ENCODE measurements around the gene CLK2.
"Not testable (repeated sequence)": the region's sequence is repeated elsewhere in the genome, so short reads cannot be mapped to it uniquely, and the experiment has no call there.

The CLK2 gene

GRCh38 chr1:155242805-155243358 lies 30.4 kb downstream of the CLK2 start:
- no peak for DNase-seq (ENCODE audit: low read depth, low spot score)

DNA sequence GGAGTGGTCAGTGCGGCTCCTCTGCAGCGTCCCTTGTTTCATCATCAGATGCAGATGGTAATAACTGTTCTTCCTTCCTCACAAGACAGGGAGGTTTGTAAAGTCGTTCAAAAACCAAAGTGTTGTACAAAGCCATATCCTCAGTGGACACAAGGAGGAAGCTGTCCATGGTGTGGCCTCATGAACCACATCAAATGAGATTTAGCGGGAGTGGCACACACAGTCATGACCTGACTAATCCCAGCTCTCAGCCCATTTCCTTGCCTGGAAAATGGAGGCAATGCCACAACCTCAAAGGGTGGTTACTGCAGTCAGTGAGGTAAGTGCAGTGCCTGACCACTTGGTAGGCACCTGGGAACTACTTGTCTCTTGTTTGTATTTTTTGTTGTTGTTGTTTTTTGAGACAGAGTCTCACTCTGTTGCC lies 31.5 kb downstream of the CLK2 start:
- DNase-seq (ENCODE audit: low read depth, low spot score), result no peak

- DNase-seq (ENCODE audit: low read depth, low spot score), result no peak
These were observed 32.1 kb downstream of the CLK2 start for GRCh38 chr1:155241069-155241679.

- no peak for DNase-seq (ENCODE audit: low read depth, low spot score)
These were observed 36.9 kb downstream of the CLK2 start for GRCh38 chr1:155236451-155236850.

DNA sequence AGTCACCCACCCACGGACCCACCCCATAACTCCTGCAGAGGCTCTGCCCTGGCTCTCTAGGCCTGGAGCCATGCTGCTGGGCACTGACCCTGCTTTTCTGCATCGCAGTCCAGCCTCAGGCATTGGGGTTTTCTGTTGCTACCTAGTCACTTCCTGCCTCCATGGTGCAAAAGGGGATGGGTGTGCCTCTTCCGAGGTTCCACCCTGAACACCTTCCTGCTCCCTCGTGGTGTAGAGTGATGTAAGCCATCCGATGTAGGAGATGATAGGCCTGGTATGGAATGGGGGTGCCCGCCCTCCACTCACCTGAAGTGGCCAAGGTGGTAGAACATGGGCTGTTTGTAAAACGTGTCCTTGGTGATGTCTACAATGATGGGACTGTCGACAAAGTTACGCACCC lies 37.9 kb downstream of the CLK2 start:
- DNase-seq (ENCODE audit: low read depth, low spot score), result not testable (repeated sequence)

DNA sequence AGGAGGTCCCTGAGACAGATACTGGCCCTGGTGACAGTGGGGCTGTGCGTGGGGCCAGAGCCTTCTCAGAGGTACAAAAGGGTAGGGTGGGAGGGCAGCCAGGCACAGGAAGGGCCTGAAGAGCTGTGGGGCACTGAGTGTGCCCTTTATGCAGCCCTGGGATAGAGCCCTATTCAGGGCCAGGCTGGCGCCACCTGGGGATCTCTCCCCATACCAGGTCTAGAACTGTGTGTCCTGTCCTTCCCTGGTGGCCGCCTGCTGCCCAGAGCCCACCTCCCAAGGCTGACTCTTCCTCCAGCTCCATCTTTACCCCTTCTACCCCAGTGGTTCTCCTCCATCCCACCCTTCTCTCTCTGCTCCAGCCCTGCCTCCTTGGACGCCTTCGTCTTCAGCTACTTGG lies 39.8 kb downstream of the CLK2 start:
- DNase-seq (ENCODE audit: low read depth, low spot score), result not testable (repeated sequence)

DNA sequence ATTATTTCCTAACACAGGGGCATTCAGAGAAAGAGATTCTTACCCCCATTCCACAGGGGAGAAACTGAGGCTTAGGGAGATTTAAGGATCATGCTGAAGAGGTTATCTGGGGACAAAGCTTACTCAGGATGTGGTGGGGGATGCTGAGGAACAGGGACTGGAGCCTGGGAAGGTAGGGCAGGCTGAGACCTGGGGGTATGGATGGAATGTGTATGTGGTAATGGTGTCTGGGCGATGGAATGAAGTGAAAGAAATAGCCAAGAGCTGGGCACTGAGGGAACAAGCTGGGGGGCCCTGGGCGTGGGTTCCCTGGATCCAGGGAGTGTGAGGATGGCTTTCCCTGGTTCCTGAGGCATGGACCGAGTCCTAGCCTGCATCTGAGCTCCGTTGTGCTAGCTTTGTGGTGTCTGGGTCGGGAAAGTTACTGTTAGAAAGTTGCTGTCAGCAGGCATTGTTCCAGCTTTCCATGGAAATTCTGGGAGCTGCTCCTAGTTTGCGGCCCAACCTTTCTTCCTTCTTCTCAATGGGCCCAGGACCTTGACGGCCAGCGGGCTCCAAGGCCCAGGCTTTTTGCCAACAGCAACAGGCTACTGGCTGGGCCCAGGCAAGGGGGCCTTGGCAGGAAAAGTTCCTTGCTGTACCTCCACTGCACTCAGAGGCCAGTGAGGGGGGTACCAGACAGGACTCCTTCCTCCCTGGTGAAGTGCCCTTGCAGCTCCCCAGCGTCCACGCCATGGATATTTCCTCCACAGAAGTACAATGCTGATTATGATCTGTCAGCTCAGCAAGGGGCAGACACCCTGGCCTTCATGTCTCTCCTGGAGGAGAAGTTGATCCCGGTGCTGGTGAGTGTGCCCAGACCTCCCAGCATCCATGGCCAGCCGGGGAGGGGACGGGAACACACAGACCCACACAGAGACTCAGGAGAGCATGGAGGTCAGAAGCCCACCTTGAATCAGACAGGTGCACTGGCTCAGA lies 41.0 kb downstream of the CLK2 start:
- not testable (repeated sequence) for DNase-seq (ENCODE audit: low read depth, low spot score)

GRCh38 chr1:155231302-155231701 lies 42.0 kb downstream of the CLK2 start:
- DNase-seq (ENCODE audit: low read depth, low spot score), result not testable (repeated sequence)

DNA sequence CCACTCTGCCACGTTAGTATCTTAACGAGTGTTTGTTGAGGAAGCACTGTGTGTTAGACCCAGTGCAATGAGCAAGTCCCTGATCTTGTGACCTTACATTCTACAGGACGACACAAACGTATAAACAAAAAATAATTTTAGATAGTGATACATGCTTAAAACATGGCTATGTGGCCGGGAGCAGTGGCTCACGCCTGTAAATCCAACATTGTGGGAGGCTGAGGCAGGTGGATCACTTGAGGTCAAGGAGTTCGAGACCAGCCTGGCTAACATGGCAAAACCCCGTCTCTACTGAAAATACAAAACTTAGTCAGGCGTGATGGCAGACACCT lies 45.2 kb downstream of the CLK2 start:
- no peak for DNase-seq (ENCODE audit: low read depth, low spot score)

DNA sequence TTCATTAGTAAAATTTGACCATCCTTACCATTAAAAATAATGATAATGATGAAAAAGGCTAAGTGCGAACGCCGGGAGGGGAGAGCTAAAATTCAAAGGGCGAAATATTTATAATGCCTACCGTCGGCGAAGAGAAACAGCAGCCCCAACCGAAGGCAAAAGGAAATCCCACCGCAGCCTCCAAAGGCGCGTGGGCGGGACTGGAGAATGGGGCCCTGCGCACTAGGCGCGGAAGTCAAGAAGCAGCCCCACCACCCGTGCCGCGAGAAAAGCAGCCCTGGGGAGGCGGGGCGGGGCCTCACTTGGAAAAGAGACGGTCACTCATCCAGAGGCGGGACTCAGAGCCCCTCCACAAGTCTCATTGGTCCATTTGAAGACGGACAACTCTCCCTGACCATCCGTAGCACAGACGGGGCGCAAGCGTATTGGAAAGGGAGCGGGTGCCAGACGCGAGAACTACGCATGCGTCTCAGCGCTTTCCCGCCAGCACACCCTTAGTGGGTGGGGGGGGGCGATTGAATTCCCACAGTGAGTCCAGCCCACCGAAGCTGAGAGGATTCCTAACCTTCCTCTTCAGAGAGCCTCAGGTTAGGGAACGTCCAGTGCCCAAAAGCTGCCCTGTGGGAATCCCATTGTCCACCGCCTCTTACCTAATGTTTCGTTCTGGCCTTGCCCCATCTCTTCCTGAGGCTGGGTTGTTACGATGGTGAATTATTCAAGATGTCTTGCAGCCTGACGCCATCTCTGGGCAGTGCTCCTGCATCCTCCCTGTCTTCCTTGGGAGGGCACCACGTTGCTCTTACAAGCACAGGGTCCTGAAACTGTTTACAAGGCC lies 45.8 kb downstream of the CLK2 start:
- DNase-seq (ENCODE audit: low read depth, low spot score), result peak; percentile 98

DNA sequence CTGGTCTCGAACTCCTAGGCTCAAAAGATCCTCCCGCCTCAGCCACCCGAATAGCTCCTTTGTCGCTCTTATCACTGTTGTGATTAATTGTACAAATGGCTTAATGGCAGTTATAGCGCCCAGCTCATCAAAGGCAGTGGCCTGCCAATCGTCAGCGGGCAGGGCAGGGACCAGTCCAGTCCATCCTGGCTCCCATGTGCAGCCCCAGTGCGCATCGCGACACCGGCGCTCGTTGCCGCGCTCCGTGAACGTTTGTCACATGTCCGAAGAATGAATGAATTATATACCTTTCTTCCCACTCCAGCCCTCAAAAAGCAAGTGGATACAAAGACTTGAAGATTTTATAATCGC lies 46.4 kb downstream of the CLK2 start:
- DNase-seq (ENCODE audit: low read depth, low spot score), result no peak

- DNase-seq (ENCODE audit: low read depth, low spot score), result peak; percentile 66
These were observed 47.0 kb downstream of the CLK2 start for GRCh38 chr1:155226188-155226909.

GRCh38 chr1:155225404-155225759 lies 47.9 kb downstream of the CLK2 start:
- not testable (repeated sequence) for DNase-seq (ENCODE audit: low read depth, low spot score)

GRCh38 chr1:155223047-155223446 lies 50.3 kb downstream of the CLK2 start:
- no peak for DNase-seq (ENCODE audit: low read depth, low spot score)

GRCh38 chr1:155220211-155220965 lies 52.9 kb downstream of the CLK2 start:
- not testable (repeated sequence) for DNase-seq (ENCODE audit: low read depth, low spot score)

GRCh38 chr1:155219592-155220031 lies 53.7 kb downstream of the CLK2 start:
- no peak for DNase-seq (ENCODE audit: low read depth, low spot score)

DNA sequence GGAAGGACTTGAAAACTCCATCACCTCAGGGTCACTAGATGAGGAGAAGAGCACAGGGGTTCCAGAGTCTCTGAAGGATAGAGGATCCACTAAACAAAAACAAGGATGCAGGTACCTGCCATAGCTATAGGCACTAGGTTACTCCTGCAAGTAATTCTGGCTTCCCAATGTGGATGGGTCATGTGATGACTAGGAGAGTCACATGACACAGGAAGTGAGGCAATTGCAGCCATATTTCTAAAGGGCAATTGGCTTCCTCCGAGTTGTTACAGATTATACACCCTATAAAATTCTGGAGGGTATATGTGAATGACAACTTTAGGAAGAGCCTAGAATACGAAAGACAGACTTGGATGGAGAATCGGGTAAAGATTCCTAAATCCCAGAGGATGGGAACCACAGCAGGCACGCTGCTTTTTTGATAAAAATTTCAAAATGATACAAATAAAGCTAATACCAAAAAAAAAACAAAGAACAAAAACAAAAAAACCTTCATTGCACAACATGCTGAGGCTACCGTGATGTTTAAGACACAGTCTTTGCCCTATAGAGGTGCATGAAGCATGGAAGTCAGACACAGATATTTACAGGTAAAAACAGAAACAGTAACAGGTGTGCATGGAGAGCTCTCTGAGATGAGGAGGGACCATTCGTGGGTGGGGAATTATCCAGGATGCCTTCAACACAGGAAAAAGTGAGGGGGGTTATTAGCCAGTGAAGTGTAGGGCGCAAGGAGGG lies 54.3 kb downstream of the CLK2 start:
- no peak for DNase-seq (ENCODE audit: low read depth, low spot score)

GRCh38 chr1:155214702-155215101 lies 58.6 kb downstream of the CLK2 start:
- DNase-seq (ENCODE audit: low read depth, low spot score), result not testable (repeated sequence)

All from activated naive CD8-positive, alpha-beta T cell treated with anti-CD3 and anti-CD28 coated beads, Interleukin-2, amount 50 U/mL, for 16 hours (primary cell).